HepG2 (cell line): ENCODE measurements around the gene HSD11B1L. TPM values are rescaled to one million over a fixed set of nuclear protein-coding genes. Genes with fewer than 3 reads are reported as not detected.
A peak's percentile ranks its signal among the peaks of the same experiment; 100 is the strongest.

Source experiments
- ATF5 ChIP-seq: sonication (generic); formaldehyde crosslinking; IDR thresholded peaks from 2 replicates; pipeline ENCODE4 v1.4.0; 2020; ENCODE audit warnings: mild to moderate bottlenecking, low read depth, missing genetic modification reagents
- GATAD2A ChIP-seq: IDR thresholded peaks from 2 replicates; pipeline ENCODE4 v1.6.1; 2016
- HOXA3 ChIP-seq: sonication (generic); formaldehyde crosslinking; IDR thresholded peaks from 2 replicates; pipeline ENCODE4 v1.5.0; 2020; ENCODE audit warnings: missing genetic modification reagents
- ISL2 ChIP-seq: sonication (generic); formaldehyde crosslinking; IDR thresholded peaks from 2 replicates; pipeline ENCODE4 v1.5.0; 2020; ENCODE audit warnings: missing genetic modification reagents
- KAT2B ChIP-seq: fragments of 150-350 bp; IDR thresholded peaks from 2 replicates; pipeline ENCODE4 v1.6.1; 2014; ENCODE audit warnings: low read depth, low read length, borderline replicate concordance
- MAFF ChIP-seq: IDR thresholded peaks from 2 replicates; pipeline ENCODE4 v1.6.1; 2011; ENCODE audit warnings: low read depth, low read length, improper control_type of control experiment
- MTA1 ChIP-seq: sonication (generic); formaldehyde crosslinking; IDR thresholded peaks from 2 replicates; pipeline ENCODE4 v1.4.0; 2020; ENCODE audit warnings: missing genetic modification reagents, mild to moderate bottlenecking, borderline replicate concordance
- MYC ChIP-seq: sonication (generic); formaldehyde crosslinking; IDR thresholded peaks from 2 replicates; pipeline ENCODE4 v1.9.0; 2021; ENCODE audit warnings: missing genetic modification reagents, borderline replicate concordance
- POGZ ChIP-seq: sonication (generic); formaldehyde crosslinking; IDR thresholded peaks from 2 replicates; pipeline ENCODE4 v1.4.0; 2020; ENCODE audit warnings: mild to moderate bottlenecking, missing genetic modification reagents
- PRDM10 ChIP-seq: sonication (generic); formaldehyde crosslinking; IDR thresholded peaks from 2 replicates; pipeline ENCODE4 v1.4.0; 2020; ENCODE audit warnings: low read depth, missing genetic modification reagents
- SNAPC5 ChIP-seq: sonication (generic); formaldehyde crosslinking; IDR thresholded peaks from 2 replicates; pipeline ENCODE4 v1.8.1; 2023; ENCODE audit warnings: mild to moderate bottlenecking, missing genetic modification reagents, borderline replicate concordance
- TAF15 ChIP-seq: fragments of 200-400 bp; formaldehyde crosslinking; IDR thresholded peaks from one replicate; pipeline ENCODE4 v1.6.1; 2018; ENCODE audit warnings: mild to moderate bottlenecking, low read depth, low read length; ENCODE audit not compliant: poor library complexity, severe bottlenecking
- WIZ ChIP-seq: sonication (generic); formaldehyde crosslinking; IDR thresholded peaks from 2 replicates; pipeline ENCODE4 v1.5.1; 2020; ENCODE audit warnings: mild to moderate bottlenecking, missing genetic modification reagents
- ZNF280B ChIP-seq: sonication (generic); formaldehyde crosslinking; IDR thresholded peaks from 2 replicates; pipeline ENCODE4 v1.5.0; 2020; ENCODE audit warnings: missing genetic modification reagents, mild to moderate bottlenecking, borderline replicate concordance
- ZNF503 ChIP-seq: sonication (generic); formaldehyde crosslinking; IDR thresholded peaks from 2 replicates; pipeline ENCODE4 v1.4.0; 2020; ENCODE audit warnings: missing genetic modification reagents
- ZSCAN22 ChIP-seq: sonication (generic); formaldehyde crosslinking; IDR thresholded peaks from 2 replicates; pipeline ENCODE4 v1.4.0; 2020; ENCODE audit warnings: mild to moderate bottlenecking, missing genetic modification reagents
- polyA plus RNA-seq, 8 experiments: library from polyadenylated mRNA; depleted of rRNA in 3 of 8; stranded (reverse) in 7 of 8; unstranded in 1 of 8; fragments of >200 nt; fragmentation: Illumina TruSeq in 4 of 8; extraction: Trizol in 4 of 8; gene quantifications; 2 replicates each; pipeline versions ENCODE4 v1.2.1 to v1.2.3, GENCODE V29; 2011 to 2016; ENCODE audit warnings: low read depth in 4 of 8, missing spikeins in 1 of 8, mixed read lengths in 1 of 8; ENCODE audit not compliant: insufficient read depth in 1 of 8
- total RNA-seq, 5 experiments: library from RNA; depleted of rRNA; stranded (reverse); fragments of >200 nt; fragmentation: Illumina TruSeq; extraction: Trizol; gene quantifications; 2 replicates each; pipeline ENCODE4 v1.2.3, GENCODE V29; 2016; ENCODE audit warnings: low read depth in 1 of 5

Gene HSD11B1L
- total and polyA plus RNA-seq, 2 of the 13 experiments (the other 11 are each of a cell fraction or from before 2014, with no cell fraction given), result 2.8 to 3.9 TPM

- TF ChIP-seq ZNF503 (CRISPR knock-in tag) (no peak), POGZ (CRISPR knock-in tag) (no peak; the same call in 1 of the 2 replicates), ZSCAN22 (CRISPR knock-in tag) (no peak), ATF5 (no peak), MAFF (no peak), KAT2B (no peak), WIZ (CRISPR knock-in tag) (no peak), SNAPC5 (CRISPR knock-in tag) (no peak), ISL2 (CRISPR knock-in tag) (no peak), MYC (CRISPR knock-in tag) (0 out of 2 replicates have a peak, but pooled peaks have one; percentile 35), HOXA3 (peak; percentile 37; the same call in 1 of the 2 replicates), ZNF280B (CRISPR knock-in tag) (0 out of 2 replicates have a peak, but pooled peaks have one; percentile 11), MTA1 (peak; percentile 71; the same call in 1 of the 2 replicates), PRDM10 (no peak), GATAD2A (CRISPR knock-in tag) (no peak), TAF15 (peak; percentile 66)
Observed at GRCh38 chr19:5687360-5688198, 6.8 kb downstream of the HSD11B1L start (continued).
